Measurements from ENCODE around the gene CDH13. TPM values are rescaled to one million over a fixed set of nuclear protein-coding genes. Genes with fewer than 3 reads are reported as not detected.

The CDH13 gene
- total and polyA plus RNA-seq, 7 donors = 6.1 to 30.7 (median 22.8) TPM

- no peak for TF ChIP-seq CTCF (IDR thresholded peaks at IDR 0.05)
- Histone ChIP-seq H3K27me3 (ENCODE audit: insufficient read depth in 3 of 3, low read length in 2 of 3) (no peaks in the 10 kb centered on the region), H3K4me3 (no peak overlapping the region), H3K9me3 (no peaks in the 10 kb centered on the region), H3K27ac (no peak overlapping the region), H3K4me1 (peaks cover 16% of the 10 kb centered on the region), H3K36me3 (ENCODE audit: insufficient read depth in 1 of 2, low read depth in 1 of 2) (no peaks in the 10 kb centered on the region)
- WGBS, 3 donors = 78 to 87% (median 81%) methylated on average over 3 of the region's 3 CpGs
- no peak for DNase-seq
- intact Hi-C loops (cut with DNase I) = no loop called here
- ATAC-seq = no peak
Observed at GRCh38 chr16:83316458-83316857, 689.7 kb downstream of the CDH13 start.

GRCh38 chr16:83318390-83318789, 691.6 kb downstream of the CDH13 start:
- no peak for DNase-seq
- H3K4me1 ChIP-seq = peaks cover 5% of the 10 kb centered on the region
- no peaks in the 10 kb centered on the region for H3K27me3 ChIP-seq (ENCODE audit: insufficient read depth in 3 of 3, low read length in 2 of 3)
- no peaks in the 10 kb centered on the region for H3K36me3 ChIP-seq (ENCODE audit: insufficient read depth in 1 of 2, low read depth in 1 of 2)
- WGBS, 3 donors = 46 to 63% (median 57%) methylated on average over 7 of the region's 7 CpGs
- TF ChIP-seq CTCF (IDR thresholded peaks at IDR 0.05) = no peak
- H3K27ac ChIP-seq = no peak overlapping the region
- H3K4me3 ChIP-seq = no peak overlapping the region
- intact Hi-C loops (cut with DNase I) = no loop called here
- ATAC-seq = peak in 2 of 4 donors; percentile 51 to 63
- H3K9me3 ChIP-seq = no peaks in the 10 kb centered on the region

GRCh38 chr16:83328936-83329335, 702.2 kb downstream of the CDH13 start:
- no peak for ATAC-seq
- intact Hi-C loops (cut with DNase I) = no loop called here
- Histone ChIP-seq H3K4me3 (no peak overlapping the region), H3K27me3 (ENCODE audit: insufficient read depth in 3 of 3, low read length in 2 of 3) (no peaks in the 10 kb centered on the region), H3K27ac (no peak overlapping the region), H3K9me3 (no peaks in the 10 kb centered on the region), H3K4me1 (no peaks in the 10 kb centered on the region), H3K36me3 (ENCODE audit: insufficient read depth in 1 of 2, low read depth in 1 of 2) (no peaks in the 10 kb centered on the region)
- 90 to 98% (median 96%) methylated on average over 3 of the region's 3 CpGs for WGBS, 3 donors
- TF ChIP-seq CTCF (IDR thresholded peaks at IDR 0.05) = no peak
- no peak for DNase-seq

- TF ChIP-seq CTCF (IDR thresholded peaks at IDR 0.05) = no peak
- no peak for ATAC-seq
- Histone ChIP-seq H3K27ac (no peak overlapping the region), H3K9me3 (no peaks in the 10 kb centered on the region), H3K27me3 (ENCODE audit: insufficient read depth in 3 of 3, low read length in 2 of 3) (no peaks in the 10 kb centered on the region), H3K4me1 (no peaks in the 10 kb centered on the region), H3K4me3 (no peak overlapping the region), H3K36me3 (ENCODE audit: insufficient read depth in 1 of 2, low read depth in 1 of 2) (no peaks in the 10 kb centered on the region)
- intact Hi-C loops (cut with DNase I) = no loop called here
- no peak for DNase-seq
- WGBS, 3 donors = 74 to 80% (median 74%) methylated on average over 7 of the region's 7 CpGs
Observed at GRCh38 chr16:83329441-83329840, 702.7 kb downstream of the CDH13 start.

GRCh38 chr16:83330251-83330650, 703.5 kb downstream of the CDH13 start:
- Histone ChIP-seq H3K9me3 (no peaks in the 10 kb centered on the region), H3K4me1 (no peaks in the 10 kb centered on the region), H3K4me3 (no peak overlapping the region), H3K27ac (no peak overlapping the region), H3K36me3 (ENCODE audit: insufficient read depth in 1 of 2, low read depth in 1 of 2) (no peaks in the 10 kb centered on the region), H3K27me3 (ENCODE audit: insufficient read depth in 3 of 3, low read length in 2 of 3) (no peaks in the 10 kb centered on the region)
- TF ChIP-seq CTCF (IDR thresholded peaks at IDR 0.05) = no peak
- intact Hi-C loops (cut with DNase I) = no loop called here
- DNase-seq (no peak), ATAC-seq (no peak)
- 29 to 40% (median 32%) methylated on average over 2 of the region's 2 CpGs for WGBS, 3 donors

Measured in psoas muscle (tissue), 8 donors.